ENCODE measurements around the gene TMEM53. TPM values are rescaled to one million over a fixed set of nuclear protein-coding genes. Genes with fewer than 3 reads are reported as not detected.
A peak's percentile ranks its signal among the peaks of the same experiment; 100 is the strongest.

Gene TMEM53
- total RNA-seq, 1 donor from 2014 or later, result 4.6 TPM

- Mint-ChIP-seq H3K9me3 (no peaks in the 10 kb centered on the region), H3K4me1 (peaks cover 79% of the 10 kb centered on the region), H3K27me3 (no peaks in the 10 kb centered on the region), H3K36me3 (ENCODE audit: low read depth) (no peaks in the 10 kb centered on the region), H3K4me3 (no peak overlapping the region), H3K27ac (peak overlapping the region; percentile 99)
- POLR2A ChIA-PET, result interaction anchor here (0.7 to 9.8 kb wide), 12 partner anchors 7 to 1163 kb away, joined by 7 to 232 read pairs (median 84); partner anchors contain the start of genes BEST4, BTBD19, DYNLT4 and PLK3
- no peak for ATAC-seq (ENCODE audit: low read depth)
- intact Hi-C loops (cut with micrococcal nuclease), result loop anchor here (2.0 to 5.0 kb wide), 4 partner anchors 267 to 967 kb away; partner anchors contain the start of genes EIF2B3, GPBP1L1, NASP and TESK2
- CTCF ChIA-PET, result interaction anchor here (1.1 kb wide), 1 partner anchor 11 kb away, joined by 4 read pairs; the partner anchor contains the start of gene RNU5D-1
- DNase-seq, result no peak
- TF ChIP-seq CTCF (IDR thresholded peaks at IDR 0.05), result no peak
These were observed 46.0 kb upstream of the TMEM53 start for GRCh38 chr1:44720281-44720680.

- intact Hi-C loops (cut with micrococcal nuclease), result no loop called here
- ChIA-PET CTCF (interaction anchor here (8.3 kb wide), 1 partner anchor 9 kb away, joined by 54 read pairs; the partner anchor contains the start of gene RNU5D-1), POLR2A (interaction anchor here (0.7 to 9.8 kb wide), 7 partner anchors 11 to 1164 kb away, joined by 3 to 114 read pairs (median 7); partner anchors contain the start of genes RNU5D-1 and RPS8)
- Mint-ChIP-seq H3K27me3 (no peaks in the 10 kb centered on the region), H3K9me3 (no peaks in the 10 kb centered on the region), H3K36me3 (ENCODE audit: low read depth) (no peaks in the 10 kb centered on the region), H3K4me1 (peaks cover 84% of the 10 kb centered on the region), H3K4me3 (no peak overlapping the region), H3K27ac (peak overlapping the region; percentile 30)
- no peak for DNase-seq
- ATAC-seq (ENCODE audit: low read depth), result no peak
- no peak for TF ChIP-seq CTCF (IDR thresholded peaks at IDR 0.05)
These were observed 45.0 kb upstream of the TMEM53 start for GRCh38 chr1:44719318-44719717.

- H3K27me3 Mint-ChIP-seq, result no peaks in the 10 kb centered on the region
- no peak for TF ChIP-seq CTCF (IDR thresholded peaks at IDR 0.05)
- intact Hi-C loops (cut with micrococcal nuclease), result no loop called here
- peak overlapping the region; percentile 27 for H3K27ac Mint-ChIP-seq
- POLR2A ChIA-PET, result interaction anchor here (0.7 to 9.8 kb wide), 7 partner anchors 11 to 102 kb away, joined by 3 to 95 read pairs (median 4); partner anchors contain the start of genes RNU5D-1 and RPS8
- CTCF ChIA-PET, result interaction anchor here (1.4 to 8.3 kb wide), 2 partner anchors 10 to 11 kb away, joined by 3 to 54 read pairs; partner anchors contain the start of gene RNU5D-1
- no peaks in the 10 kb centered on the region for H3K9me3 Mint-ChIP-seq
- H3K4me3 Mint-ChIP-seq, result no peak overlapping the region
- peaks cover 85% of the 10 kb centered on the region for H3K4me1 Mint-ChIP-seq
- H3K36me3 Mint-ChIP-seq (ENCODE audit: low read depth), result no peaks in the 10 kb centered on the region
- DNase-seq (no peak), ATAC-seq (ENCODE audit: low read depth) (no peak)
These were observed 43.8 kb upstream of the TMEM53 start for GRCh38 chr1:44718091-44718490.

- intact Hi-C loops (cut with micrococcal nuclease), result no loop called here
- ChIA-PET CTCF (interaction anchor here (1.1 to 8.3 kb wide), 3 partner anchors 11 to 43 kb away, joined by 3 to 54 read pairs (median 4); partner anchors contain the start of genes ARMH1, RNU5D-1 and TMEM53), POLR2A (interaction anchor here (0.9 to 9.8 kb wide), 8 partner anchors 11 to 102 kb away, joined by 3 to 95 read pairs (median 4); partner anchors contain the start of genes KIF2C, RNU5D-1 and RPS8)
- TF ChIP-seq CTCF (IDR thresholded peaks at IDR 0.05), result no peak
- Mint-ChIP-seq H3K36me3 (ENCODE audit: low read depth) (no peaks in the 10 kb centered on the region), H3K4me1 (peaks cover 86% of the 10 kb centered on the region), H3K27ac (peak overlapping the region; percentile 60), H3K27me3 (no peaks in the 10 kb centered on the region), H3K9me3 (no peaks in the 10 kb centered on the region), H3K4me3 (no peak overlapping the region)
- no peak for DNase-seq
- no peak for ATAC-seq (ENCODE audit: low read depth)
These were observed 43.4 kb upstream of the TMEM53 start for GRCh38 chr1:44717653-44718052.

- Mint-ChIP-seq H3K27ac (peak overlapping the region; percentile 60), H3K27me3 (no peaks in the 10 kb centered on the region), H3K9me3 (no peaks in the 10 kb centered on the region), H3K4me3 (no peak overlapping the region), H3K36me3 (ENCODE audit: low read depth) (no peaks in the 10 kb centered on the region), H3K4me1 (peaks cover 85% of the 10 kb centered on the region)
- intact Hi-C loops (cut with micrococcal nuclease), result no loop called here
- ChIA-PET CTCF (interaction anchor here (1.1 to 8.3 kb wide), 3 partner anchors 10 to 43 kb away, joined by 3 to 54 read pairs (median 4); partner anchors contain the start of genes ARMH1, RNU5D-1 and TMEM53), POLR2A (interaction anchor here (0.7 to 9.8 kb wide), 8 partner anchors 10 to 861 kb away, joined by 3 to 95 read pairs (median 4); partner anchors contain the start of genes KIF2C, RNU5D-1 and RPS8)
- ATAC-seq (ENCODE audit: low read depth), result no peak
- TF ChIP-seq CTCF (IDR thresholded peaks at IDR 0.05), result no peak
- no peak for DNase-seq
These were observed 42.9 kb upstream of the TMEM53 start for GRCh38 chr1:44717156-44717555.
